VCaP (cell line): ENCODE data around the gene EPHA1.
A peak's percentile ranks its signal among the peaks of the same experiment; 100 is the strongest.

Experiments
- H3K27ac ChIP-seq: fragments of 450-650 bp; 2 replicates; pipeline ENCODE4 v1.5.1; 2017
- TF ChIP-seq, protein P1 (sequence below): fragments of 450-650 bp; conservative IDR thresholded peaks from 2 replicates; pipeline ENCODE4 v1.5.1; 2017; ENCODE audit warnings: mild to moderate bottlenecking, moderate library complexity

EPHA1 gene

DNA sequence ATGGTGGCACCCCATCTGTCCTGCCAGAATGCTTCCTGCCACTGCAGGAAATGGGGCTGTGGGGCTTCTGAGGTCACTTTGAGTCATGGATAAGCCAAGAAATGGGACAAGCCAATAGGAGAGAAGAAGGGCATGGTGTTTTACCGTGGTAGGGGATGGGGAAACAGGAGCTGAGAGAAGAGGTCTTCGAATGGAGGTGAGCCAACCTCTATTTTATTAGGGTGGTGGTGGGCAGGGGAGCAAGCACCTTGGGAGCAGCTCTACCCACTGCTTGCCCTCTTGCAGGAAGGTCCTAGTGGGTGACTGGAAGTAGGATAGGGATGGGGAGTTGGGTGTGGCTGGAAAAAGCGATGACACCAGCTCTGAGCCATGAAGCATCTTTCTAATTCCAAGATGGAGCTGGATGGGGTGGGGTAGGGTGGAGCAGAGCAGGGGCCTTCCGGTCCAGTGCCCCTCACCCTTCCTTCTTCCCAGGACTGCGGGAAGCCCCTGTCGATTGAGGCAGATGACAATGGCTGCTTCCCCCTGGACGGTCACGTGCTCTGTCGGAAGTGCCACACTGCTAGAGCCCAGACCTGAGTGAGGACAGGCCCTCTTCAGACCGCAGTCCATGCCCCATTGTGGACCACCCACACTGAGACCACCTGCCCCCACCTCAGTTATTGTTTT, 18.4 kb downstream of the EPHA1 start:
- no peak overlapping the region for H3K27ac ChIP-seq
- TF ChIP-seq, protein P1, sequence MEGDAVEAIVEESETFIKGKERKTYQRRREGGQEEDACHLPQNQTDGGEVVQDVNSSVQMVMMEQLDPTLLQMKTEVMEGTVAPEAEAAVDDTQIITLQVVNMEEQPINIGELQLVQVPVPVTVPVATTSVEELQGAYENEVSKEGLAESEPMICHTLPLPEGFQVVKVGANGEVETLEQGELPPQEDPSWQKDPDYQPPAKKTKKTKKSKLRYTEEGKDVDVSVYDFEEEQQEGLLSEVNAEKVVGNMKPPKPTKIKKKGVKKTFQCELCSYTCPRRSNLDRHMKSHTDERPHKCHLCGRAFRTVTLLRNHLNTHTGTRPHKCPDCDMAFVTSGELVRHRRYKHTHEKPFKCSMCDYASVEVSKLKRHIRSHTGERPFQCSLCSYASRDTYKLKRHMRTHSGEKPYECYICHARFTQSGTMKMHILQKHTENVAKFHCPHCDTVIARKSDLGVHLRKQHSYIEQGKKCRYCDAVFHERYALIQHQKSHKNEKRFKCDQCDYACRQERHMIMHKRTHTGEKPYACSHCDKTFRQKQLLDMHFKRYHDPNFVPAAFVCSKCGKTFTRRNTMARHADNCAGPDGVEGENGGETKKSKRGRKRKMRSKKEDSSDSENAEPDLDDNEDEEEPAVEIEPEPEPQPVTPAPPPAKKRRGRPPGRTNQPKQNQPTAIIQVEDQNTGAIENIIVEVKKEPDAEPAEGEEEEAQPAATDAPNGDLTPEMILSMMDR = no peak

DNA sequence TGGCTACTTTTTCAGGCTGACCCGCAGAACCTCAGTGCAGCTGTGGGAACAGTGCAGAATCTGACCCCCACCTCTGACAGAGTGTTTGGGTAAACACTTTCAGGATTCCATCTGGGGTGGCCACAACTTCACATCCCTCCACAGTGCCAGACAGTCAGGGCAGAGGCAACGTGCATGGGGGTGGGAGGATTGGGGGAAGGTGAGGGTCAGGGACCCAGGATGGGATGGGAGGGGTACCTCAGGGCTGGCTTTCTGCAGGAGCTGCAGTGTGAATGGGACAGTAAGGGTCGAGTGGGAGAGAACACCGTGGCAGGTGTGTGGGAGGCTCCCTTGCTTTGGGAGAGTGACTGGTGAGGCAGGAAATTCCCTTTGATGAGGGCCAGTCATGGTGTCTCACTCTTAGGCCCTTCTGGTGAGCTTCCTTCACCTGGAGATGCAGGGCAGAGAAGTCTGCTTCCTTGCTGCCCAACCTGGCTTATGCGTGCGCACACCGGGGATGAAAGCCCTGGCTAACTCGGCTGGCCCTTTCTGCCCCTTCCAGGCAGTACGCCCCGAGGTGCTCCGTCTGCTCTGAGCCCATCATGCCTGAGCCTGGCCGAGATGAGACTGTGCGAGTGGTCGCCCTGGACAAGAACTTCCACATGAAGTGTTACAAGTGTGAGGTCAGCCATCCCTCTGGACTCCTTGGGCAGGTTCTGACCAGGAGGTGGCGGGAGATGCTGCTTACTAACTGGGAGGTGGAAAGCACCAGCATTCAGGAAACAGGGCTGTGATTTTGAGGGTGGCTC, 19.1 kb downstream of the EPHA1 start:
- TF ChIP-seq, protein P1 = no peak
- H3K27ac ChIP-seq = no peak overlapping the region

DNA sequence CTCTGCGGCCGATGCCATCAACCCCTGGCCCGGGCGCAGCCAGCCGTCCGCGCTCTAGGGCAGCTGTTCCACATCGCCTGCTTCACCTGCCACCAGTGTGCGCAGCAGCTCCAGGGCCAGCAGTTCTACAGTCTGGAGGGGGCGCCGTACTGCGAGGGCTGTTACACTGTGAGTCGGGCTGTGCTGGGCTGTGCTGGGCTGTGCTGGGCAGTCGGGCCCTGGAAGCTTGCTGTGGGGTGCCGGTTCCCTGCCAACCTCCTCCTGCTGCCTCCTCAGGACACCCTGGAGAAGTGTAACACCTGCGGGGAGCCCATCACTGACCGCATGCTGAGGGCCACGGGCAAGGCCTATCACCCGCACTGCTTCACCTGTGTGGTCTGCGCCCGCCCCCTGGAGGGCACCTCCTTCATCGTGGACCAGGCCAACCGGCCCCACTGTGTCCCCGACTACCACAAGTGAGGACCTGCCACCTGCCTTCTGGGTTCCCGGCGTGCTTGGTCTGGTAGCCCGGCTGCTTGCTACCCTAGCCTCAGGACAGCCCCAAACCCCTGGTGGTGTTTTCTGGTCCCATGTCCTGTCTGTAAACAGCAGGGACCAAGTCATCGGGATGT, 20.1 kb downstream of the EPHA1 start:
- TF ChIP-seq, protein P1 = no peak
- H3K27ac ChIP-seq = no peak overlapping the region

DNA sequence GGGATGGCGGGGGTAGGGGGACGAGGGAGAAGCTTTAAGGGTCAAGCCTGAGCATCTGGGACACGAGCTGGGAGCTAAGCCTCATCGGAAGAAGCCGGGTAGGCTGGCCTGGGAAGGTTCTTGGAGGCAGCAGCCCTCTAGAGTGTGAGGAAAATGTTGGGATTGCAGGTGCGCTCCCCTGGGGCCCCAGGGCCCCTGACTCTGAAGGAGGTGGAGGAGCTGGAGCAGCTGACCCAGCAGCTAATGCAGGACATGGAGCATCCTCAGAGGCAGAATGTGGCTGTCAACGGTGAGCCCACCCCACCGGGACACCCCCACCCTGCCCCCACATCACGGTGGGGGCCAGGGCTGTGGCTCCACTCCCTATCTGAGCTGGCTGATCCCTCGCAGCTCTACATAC, 20.6 kb downstream of the EPHA1 start:
- H3K27ac ChIP-seq = no peak overlapping the region
- TF ChIP-seq, protein P1 = no peak

DNA sequence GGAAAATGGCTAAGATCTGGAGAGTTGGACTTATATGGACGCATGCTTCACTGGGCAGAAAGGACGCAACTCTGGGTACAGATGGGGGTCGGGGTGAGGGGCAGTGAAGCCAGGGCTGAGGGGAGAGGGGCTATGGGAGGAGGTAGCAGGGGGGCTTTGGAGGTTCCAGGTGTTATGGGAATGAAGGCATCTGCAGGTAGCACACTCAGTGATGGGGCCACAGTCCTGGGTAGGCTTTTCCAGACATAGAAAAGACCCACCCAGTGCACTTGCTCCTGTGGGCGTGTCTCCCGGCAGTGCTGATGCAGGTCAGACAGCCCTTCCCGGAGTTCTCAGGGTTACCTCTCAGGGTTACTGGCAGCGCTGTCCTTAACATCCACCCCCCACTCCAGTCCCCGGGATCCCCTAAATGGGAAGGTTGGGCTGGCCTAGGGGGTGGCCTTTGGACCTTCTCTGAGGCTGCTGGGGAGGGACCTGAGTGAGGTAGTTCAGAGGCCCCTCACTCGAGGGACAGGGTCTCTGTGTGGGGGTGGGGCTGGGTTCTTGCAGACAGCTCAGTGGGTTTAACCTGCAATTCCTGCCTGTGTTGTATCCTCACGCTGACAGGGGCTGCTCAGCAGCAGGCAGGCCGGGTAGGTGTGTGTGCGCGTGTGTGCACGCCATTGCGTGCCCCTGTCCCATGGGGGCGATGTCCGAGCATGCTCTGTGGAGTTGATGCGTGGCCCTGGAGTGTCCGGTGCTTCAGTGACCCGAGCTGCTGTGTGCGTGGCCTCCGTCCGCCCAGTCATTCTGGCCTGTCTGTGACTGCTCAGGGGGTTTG, 21.3 kb downstream of the EPHA1 start:
- no peak overlapping the region for H3K27ac ChIP-seq
- TF ChIP-seq, protein P1 = peak; percentile 11; the same call in 1 of the 2 replicates

DNA sequence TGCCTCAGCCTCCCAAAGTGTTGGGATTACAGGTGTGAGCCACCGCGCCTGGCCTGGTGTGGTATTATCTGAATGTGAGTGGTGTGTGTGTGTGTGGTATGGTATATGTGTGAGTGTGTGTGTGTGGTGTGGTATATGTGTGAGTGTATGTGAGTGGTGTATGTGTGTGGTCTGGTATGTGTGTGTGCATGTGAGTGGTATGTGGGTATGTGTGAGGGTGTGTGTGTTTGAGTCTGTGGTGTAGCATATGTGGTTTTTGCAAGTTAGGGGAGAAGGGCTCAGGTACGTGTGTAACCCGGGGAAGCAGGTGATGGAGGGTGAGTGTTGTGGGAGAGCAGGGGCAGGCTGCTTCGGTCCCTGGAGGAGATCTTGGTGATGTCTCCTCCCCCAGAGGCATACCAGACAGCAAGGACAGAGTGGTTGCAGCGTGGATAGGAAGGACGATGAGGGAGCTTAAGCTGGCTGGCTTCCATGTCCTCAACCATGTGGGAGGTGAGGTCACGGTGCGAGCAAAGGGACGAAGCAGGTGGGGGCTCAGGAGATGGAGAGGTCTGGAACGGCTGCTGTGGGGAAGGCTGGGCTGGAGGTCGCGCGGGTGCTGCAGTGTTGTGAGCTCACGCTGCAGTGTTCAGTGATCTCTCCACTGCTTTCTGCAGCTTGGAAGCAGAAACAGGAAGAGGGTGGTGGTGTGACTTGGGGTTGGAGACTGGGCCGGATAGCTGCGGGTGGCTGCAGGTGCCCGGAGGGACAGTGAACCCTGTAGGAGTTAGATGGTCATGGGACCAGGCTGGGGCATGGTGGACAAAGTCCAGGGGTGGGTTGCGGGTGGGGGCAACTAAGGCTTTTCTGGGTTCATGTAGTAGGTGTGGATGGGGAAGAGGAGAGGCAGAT, 22.5 kb downstream of the EPHA1 start:
- no peak overlapping the region for H3K27ac ChIP-seq
- TF ChIP-seq, protein P1 = no peak
